C4-2B (cell line): ENCODE results near the gene ASB13.

Experiments
- H3K27ac ChIP-seq: fragments of 450-650 bp; 2 replicates; pipeline ENCODE4 v1.5.1; 2017
- CTCF ChIP-seq: fragments of 450-650 bp; conservative IDR thresholded peaks from 2 replicates; pipeline ENCODE4 v1.5.1; 2017; ENCODE audit warnings: mild to moderate bottlenecking
- ZFX ChIP-seq: fragments of 450-650 bp; IDR thresholded peaks from 2 replicates; pipeline ENCODE4 v1.6.1; 2017

ASB13 gene

DNA sequence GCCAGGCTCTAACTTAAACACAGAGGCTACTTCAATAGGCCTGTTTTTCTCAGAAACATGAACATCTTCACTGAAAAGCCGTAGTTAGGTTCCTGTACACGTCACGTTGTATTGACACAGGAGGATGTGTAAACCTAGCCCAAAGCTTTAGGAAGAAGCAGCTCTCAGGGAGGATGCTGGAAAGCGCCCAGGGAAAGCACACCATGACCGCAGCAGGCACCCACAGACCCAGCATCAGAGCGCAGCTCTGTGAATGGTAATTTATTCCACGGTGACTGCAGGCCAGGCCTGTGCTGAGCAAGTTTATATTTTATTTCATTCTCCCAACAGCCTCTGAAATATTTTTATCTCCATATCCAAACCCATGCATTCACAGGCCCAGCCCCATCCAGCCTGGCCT lies 51.1 kb downstream of the ASB13 start:
- TF ChIP-seq CTCF, result no peak
- TF ChIP-seq ZFX, result no peak
- no peak overlapping the region for H3K27ac ChIP-seq

GRCh38 chr10:5614155-5614721 lies 52.2 kb downstream of the ASB13 start:
- H3K27ac ChIP-seq, result no peak overlapping the region
- TF ChIP-seq CTCF (no peak), ZFX (no peak)

DNA sequence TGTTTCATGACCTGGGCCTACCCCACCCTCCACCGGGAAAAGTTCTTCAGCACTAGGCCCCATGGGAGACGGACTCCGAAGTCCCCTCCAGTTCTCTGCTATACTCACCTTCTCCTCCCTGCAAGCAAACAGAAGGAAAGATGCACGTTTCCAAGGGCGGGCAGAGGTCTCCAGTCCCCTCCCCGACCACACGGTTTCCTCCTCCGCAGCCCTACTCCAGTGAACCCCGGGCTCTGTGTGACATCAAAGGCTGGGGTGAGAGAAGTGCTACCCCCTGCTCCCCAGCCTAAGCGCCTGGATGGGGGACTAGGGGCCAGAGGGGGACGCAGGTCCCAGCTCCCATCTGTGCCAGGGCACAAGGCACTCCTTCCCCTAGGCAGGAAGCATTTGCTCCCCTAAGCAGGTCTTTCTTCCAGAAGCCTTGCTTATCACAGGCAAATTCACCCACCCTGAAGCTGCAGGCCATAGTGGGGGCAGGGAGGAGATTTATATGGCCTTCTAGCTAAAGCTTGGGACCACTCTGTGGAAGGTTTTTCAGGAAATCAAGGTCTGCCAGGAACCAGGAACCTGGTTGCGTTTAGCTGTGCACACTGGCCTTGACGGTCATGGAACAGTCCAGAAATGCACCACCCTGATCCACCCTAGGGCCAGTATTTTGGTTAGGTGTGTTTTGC lies 52.8 kb downstream of the ASB13 start:
- no peak for TF ChIP-seq CTCF
- no peak for TF ChIP-seq ZFX
- H3K27ac ChIP-seq, result no peak overlapping the region

DNA sequence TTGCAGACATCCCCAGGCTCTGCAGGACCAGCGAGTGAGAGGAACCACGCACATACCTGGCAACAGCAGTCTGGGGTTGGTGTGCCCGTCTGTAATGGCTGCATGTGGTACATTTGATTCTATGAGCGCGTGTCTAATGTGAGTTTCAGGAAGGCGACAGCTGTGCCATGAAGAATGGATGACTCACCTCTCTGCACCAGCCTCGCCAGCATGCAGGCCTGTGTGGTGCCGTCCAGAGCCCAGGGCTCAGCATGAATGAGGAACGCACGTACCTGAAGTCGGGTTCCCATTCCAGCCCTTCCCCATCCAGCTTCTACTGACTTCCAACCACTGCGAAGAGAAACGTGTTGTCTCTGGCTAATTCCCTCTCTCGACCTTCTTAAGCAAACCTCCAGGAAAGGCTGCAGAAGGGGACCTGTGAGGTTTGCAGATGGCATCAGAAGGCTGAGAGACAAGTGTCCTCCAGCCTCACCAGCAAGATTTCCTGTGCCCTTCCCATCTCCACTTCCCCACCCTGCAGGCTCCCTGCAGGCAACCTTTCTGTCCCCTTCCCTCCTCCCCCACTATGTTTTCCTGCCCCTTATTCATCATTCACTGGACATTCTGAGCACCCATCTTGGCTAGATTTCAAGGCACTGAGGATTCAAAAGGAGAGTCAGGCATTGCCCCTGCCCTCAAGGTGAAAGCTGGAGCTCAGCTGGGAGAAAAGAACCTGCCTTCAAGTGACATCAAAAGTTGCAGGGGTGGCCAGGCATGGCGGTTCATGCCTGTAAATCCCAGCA lies 54.3 kb downstream of the ASB13 start:
- TF ChIP-seq ZFX, result no peak
- TF ChIP-seq CTCF, result no peak
- H3K27ac ChIP-seq, result no peak overlapping the region

- no peak for TF ChIP-seq CTCF
- no peak for TF ChIP-seq ZFX
- no peak overlapping the region for H3K27ac ChIP-seq
Observed at GRCh38 chr10:5609952-5610616, 56.3 kb downstream of the ASB13 start.

GRCh38 chr10:5608608-5609220 lies 57.7 kb downstream of the ASB13 start:
- H3K27ac ChIP-seq, result no peak overlapping the region
- no peak for TF ChIP-seq CTCF
- no peak for TF ChIP-seq ZFX
